ENCODE results near the gene SLC26A9.

SLC26A9 gene

DNA sequence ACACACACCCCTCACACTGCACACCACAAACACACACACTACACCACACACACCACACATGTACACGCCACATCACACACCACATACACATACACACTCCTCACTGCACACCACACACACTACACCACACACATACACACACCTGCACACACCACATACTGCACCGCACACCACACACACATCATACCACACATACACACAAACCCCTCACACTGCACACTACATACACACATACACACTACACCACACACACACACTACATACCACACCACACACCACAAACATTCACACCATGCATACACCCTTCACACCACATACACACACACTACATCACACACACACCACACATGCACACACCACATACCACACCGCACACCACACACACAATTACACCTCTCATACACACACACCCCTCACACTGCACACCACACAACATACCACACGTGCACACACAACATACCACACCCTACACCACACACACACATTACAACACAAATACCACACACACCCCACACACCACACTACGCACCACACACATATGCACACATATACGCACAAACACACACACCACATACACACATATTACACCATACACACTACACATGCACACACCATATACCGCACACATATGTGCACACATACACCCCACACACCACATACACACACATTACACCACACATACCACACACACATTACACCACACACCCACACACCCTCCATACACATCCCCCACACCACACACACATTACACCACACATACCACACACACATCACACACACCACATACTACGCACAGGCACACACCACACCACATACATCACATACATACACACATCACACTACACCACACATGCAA lies 30.3 kb upstream of the SLC26A9 start:
- no peak overlapping the region for H3K4me3 ChIP-seq (ENCODE audit: control insufficient read depth in 1 of 7, extremely low read depth in 1 of 7, insufficient read depth in 4 of 7, low read depth in 2 of 7, low read length in 6 of 7)
- no peaks in the 10 kb centered on the region for H3K27me3 ChIP-seq (replicated peaks in 2 of 5; ENCODE audit: control insufficient read depth in 4 of 5, insufficient read depth in 5 of 5, low read length in 4 of 5)
- CTCF ChIA-PET: no interaction called here
- POLR2A ChIA-PET: no interaction called here
- no peak overlapping the region for H3K27ac ChIP-seq (ENCODE audit: insufficient read depth in 1 of 2, low read depth in 1 of 2, low read length in 2 of 2, poor library complexity in 1 of 2, severe bottlenecking in 2 of 2)
- WGBS (ENCODE audit: insufficient coverage): 100% methylated on average over 6 of the region's 8 CpGs
- peaks cover 0 to 3% (median 0%) of the 10 kb centered on the region in 4 experiments for H3K36me3 ChIP-seq (ENCODE audit: control insufficient read depth in 4 of 4, insufficient read depth in 4 of 4, low read length in 3 of 4)
- no peak for DNase-seq
- no peaks in the 10 kb centered on the region for H3K9me3 ChIP-seq (ENCODE audit: control extremely low read depth in 1 of 5, control insufficient read depth in 4 of 5, insufficient read depth in 2 of 5, low read depth in 1 of 5, low read length in 4 of 5)
- H3K4me1 ChIP-seq (ENCODE audit: control extremely low read depth in 1 of 4, control insufficient read depth in 4 of 4, insufficient read depth in 4 of 4, low read length in 3 of 4): no peaks in the 10 kb centered on the region

DNA sequence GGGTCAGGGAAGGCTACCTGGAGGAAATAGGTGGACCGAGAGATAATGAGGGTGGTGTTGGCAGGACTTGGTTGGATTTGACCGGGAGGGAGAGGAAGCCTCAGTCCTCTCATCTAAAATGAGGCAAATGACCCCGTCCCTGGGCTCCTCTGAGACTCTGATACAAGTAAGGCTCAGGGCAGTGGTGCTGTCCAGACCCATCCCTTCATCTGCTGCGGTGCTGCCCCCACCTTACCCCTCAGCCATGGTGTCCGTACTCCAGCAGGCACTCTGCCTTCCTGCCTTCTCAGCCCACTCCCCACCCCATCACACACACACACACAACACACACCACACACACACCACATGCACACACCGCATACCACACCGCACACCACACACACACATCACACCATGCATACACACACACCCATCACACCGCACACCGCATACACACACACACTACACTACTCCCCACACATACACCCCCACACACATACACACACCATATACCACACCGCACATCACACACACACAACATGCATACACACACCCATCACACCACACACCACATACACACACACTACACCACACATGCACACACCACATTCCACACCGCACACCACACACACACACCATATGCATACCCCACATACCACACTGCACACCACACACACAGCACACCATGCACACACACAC lies 29.4 kb upstream of the SLC26A9 start:
- Histone ChIP-seq H3K4me3 (ENCODE audit: control insufficient read depth in 1 of 7, extremely low read depth in 1 of 7, insufficient read depth in 4 of 7, low read depth in 2 of 7, low read length in 6 of 7) (no peak overlapping the region), H3K36me3 (ENCODE audit: control insufficient read depth in 4 of 4, insufficient read depth in 4 of 4, low read length in 3 of 4) (no peaks in the 10 kb centered on the region), H3K9me3 (ENCODE audit: control extremely low read depth in 1 of 5, control insufficient read depth in 4 of 5, insufficient read depth in 2 of 5, low read depth in 1 of 5, low read length in 4 of 5) (no peaks in the 10 kb centered on the region), H3K27me3 (replicated peaks in 2 of 5; ENCODE audit: control insufficient read depth in 4 of 5, insufficient read depth in 5 of 5, low read length in 4 of 5) (no peaks in the 10 kb centered on the region), H3K4me1 (ENCODE audit: control extremely low read depth in 1 of 4, control insufficient read depth in 4 of 4, insufficient read depth in 4 of 4, low read length in 3 of 4) (no peaks in the 10 kb centered on the region), H3K27ac (ENCODE audit: insufficient read depth in 1 of 2, low read depth in 1 of 2, low read length in 2 of 2, poor library complexity in 1 of 2, severe bottlenecking in 2 of 2) (no peak overlapping the region)
- peak in 1 of 3 donors; percentile 26 for DNase-seq
- WGBS (ENCODE audit: insufficient coverage): 91% methylated on average over 9 of the region's 11 CpGs
- ChIA-PET CTCF (interaction anchor here (3.2 kb wide), 1 partner anchor 54 kb away, joined by 26 read pairs; no protein-coding TSS in a partner anchor), POLR2A (no interaction called here)

DNA sequence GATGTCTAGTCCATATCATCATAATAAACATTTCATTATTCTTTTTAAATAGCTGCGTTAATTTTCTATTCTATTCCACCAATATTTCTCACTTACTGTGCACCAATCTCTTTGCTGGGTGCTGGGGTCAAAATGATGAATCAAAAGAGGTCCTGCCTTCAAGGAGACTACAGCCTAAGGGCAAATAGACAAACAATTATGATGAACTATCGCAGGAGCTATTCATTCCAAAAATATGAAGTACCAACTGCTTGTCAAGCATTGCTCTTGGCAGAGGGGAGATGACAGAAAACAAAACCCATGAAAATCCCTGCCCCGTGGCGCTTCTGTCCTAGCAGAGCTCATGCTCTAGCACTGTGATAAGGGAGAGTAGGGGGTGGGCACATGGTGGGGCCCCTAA lies 28.8 kb upstream of the SLC26A9 start:
- Histone ChIP-seq H3K9me3 (ENCODE audit: control extremely low read depth in 1 of 5, control insufficient read depth in 4 of 5, insufficient read depth in 2 of 5, low read depth in 1 of 5, low read length in 4 of 5) (no peaks in the 10 kb centered on the region), H3K27me3 (replicated peaks in 2 of 5; ENCODE audit: control insufficient read depth in 4 of 5, insufficient read depth in 5 of 5, low read length in 4 of 5) (no peaks in the 10 kb centered on the region), H3K27ac (ENCODE audit: insufficient read depth in 1 of 2, low read depth in 1 of 2, low read length in 2 of 2, poor library complexity in 1 of 2, severe bottlenecking in 2 of 2) (no peak overlapping the region), H3K4me3 (ENCODE audit: control insufficient read depth in 1 of 7, extremely low read depth in 1 of 7, insufficient read depth in 4 of 7, low read depth in 2 of 7, low read length in 6 of 7) (no peak overlapping the region), H3K4me1 (ENCODE audit: control extremely low read depth in 1 of 4, control insufficient read depth in 4 of 4, insufficient read depth in 4 of 4, low read length in 3 of 4) (no peaks in the 10 kb centered on the region), H3K36me3 (ENCODE audit: control insufficient read depth in 4 of 4, insufficient read depth in 4 of 4, low read length in 3 of 4) (no peaks in the 10 kb centered on the region)
- no peak for DNase-seq
- ChIA-PET CTCF (interaction anchor here (1.3 to 3.2 kb wide), 2 partner anchors 10 to 53 kb away, joined by 4 to 26 read pairs; no protein-coding TSS in a partner anchor), POLR2A (no interaction called here)
- WGBS (ENCODE audit: insufficient coverage): 97% methylated on average over 4 of the region's 4 CpGs

DNA sequence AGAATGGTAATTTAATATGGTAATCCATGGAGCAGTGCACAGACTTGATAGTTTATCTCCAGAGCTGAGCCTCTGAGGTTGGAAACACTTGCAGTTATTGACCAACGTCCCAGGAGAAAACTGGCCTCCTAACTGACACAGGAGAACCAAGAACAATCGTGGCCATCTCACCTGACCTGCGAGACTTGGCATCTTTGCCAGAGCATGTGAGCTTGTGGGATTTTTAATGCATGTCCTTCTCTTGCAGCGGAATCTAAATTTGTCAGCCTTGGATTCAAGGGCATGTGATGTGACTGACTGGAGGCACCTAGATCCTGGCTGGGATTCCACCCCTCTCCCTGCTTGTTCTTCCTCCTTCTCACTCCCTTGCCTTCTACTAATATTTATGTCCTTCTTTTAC lies 27.8 kb upstream of the SLC26A9 start:
- ChIA-PET POLR2A (interaction anchor here (0.5 kb wide), 1 partner anchor 185 kb away, joined by 7 read pairs; no protein-coding TSS in a partner anchor), CTCF (interaction anchor here (0.9 to 3.2 kb wide), 4 partner anchors 11 to 260 kb away, joined by 3 to 26 read pairs (median 4); no protein-coding TSS in a partner anchor)
- no peak overlapping the region for H3K4me3 ChIP-seq (ENCODE audit: control insufficient read depth in 1 of 7, extremely low read depth in 1 of 7, insufficient read depth in 4 of 7, low read depth in 2 of 7, low read length in 6 of 7)
- 95% methylated on average over 4 of the region's 4 CpGs for WGBS (ENCODE audit: insufficient coverage)
- no peak for DNase-seq
- H3K27me3 ChIP-seq (replicated peaks in 2 of 5; ENCODE audit: control insufficient read depth in 4 of 5, insufficient read depth in 5 of 5, low read length in 4 of 5): no peaks in the 10 kb centered on the region
- H3K9me3 ChIP-seq (ENCODE audit: control extremely low read depth in 1 of 5, control insufficient read depth in 4 of 5, insufficient read depth in 2 of 5, low read depth in 1 of 5, low read length in 4 of 5): no peaks in the 10 kb centered on the region
- no peaks in the 10 kb centered on the region for H3K4me1 ChIP-seq (ENCODE audit: control extremely low read depth in 1 of 4, control insufficient read depth in 4 of 4, insufficient read depth in 4 of 4, low read length in 3 of 4)
- H3K36me3 ChIP-seq (ENCODE audit: control insufficient read depth in 4 of 4, insufficient read depth in 4 of 4, low read length in 3 of 4): no peaks in the 10 kb centered on the region
- H3K27ac ChIP-seq (ENCODE audit: insufficient read depth in 1 of 2, low read depth in 1 of 2, low read length in 2 of 2, poor library complexity in 1 of 2, severe bottlenecking in 2 of 2): no peak overlapping the region

DNA sequence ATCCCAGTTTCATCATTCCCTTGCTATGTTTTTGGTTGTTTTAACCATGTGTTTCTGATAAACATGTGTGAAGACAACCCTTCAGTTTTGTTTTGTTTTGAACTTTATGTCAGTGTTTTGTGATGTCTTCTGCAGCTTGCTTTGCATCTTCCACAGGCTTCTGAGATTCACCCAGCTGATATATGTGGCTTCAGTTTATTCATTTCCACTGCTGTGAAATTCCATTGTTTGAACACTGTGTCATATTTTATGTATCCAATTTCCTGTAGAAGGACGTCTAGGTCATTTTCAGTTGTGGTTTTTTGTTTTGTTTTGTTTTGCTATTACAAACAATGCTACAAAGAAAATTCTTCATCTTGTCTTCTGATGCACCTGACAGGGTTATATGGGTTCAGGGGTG lies 27.2 kb upstream of the SLC26A9 start:
- POLR2A ChIA-PET: no interaction called here
- H3K36me3 ChIP-seq (ENCODE audit: control insufficient read depth in 4 of 4, insufficient read depth in 4 of 4, low read length in 3 of 4): no peaks in the 10 kb centered on the region
- no peaks in the 10 kb centered on the region for H3K4me1 ChIP-seq (ENCODE audit: control extremely low read depth in 1 of 4, control insufficient read depth in 4 of 4, insufficient read depth in 4 of 4, low read length in 3 of 4)
- H3K9me3 ChIP-seq (ENCODE audit: control extremely low read depth in 1 of 5, control insufficient read depth in 4 of 5, insufficient read depth in 2 of 5, low read depth in 1 of 5, low read length in 4 of 5): no peaks in the 10 kb centered on the region
- H3K27me3 ChIP-seq (replicated peaks in 2 of 5; ENCODE audit: control insufficient read depth in 4 of 5, insufficient read depth in 5 of 5, low read length in 4 of 5): no peaks in the 10 kb centered on the region
- H3K4me3 ChIP-seq (ENCODE audit: control insufficient read depth in 1 of 7, extremely low read depth in 1 of 7, insufficient read depth in 4 of 7, low read depth in 2 of 7, low read length in 6 of 7): no peak overlapping the region
- DNase-seq: no peak
- WGBS (ENCODE audit: insufficient coverage): no CpG with 5 or more reads among the region's 1 CpG
- CTCF ChIA-PET: interaction anchor here (1.1 to 3.2 kb wide), 2 partner anchors 51 to 177 kb away, joined by 3 to 26 read pairs; no protein-coding TSS in a partner anchor
- H3K27ac ChIP-seq (ENCODE audit: insufficient read depth in 1 of 2, low read depth in 1 of 2, low read length in 2 of 2, poor library complexity in 1 of 2, severe bottlenecking in 2 of 2): no peak overlapping the region

DNA sequence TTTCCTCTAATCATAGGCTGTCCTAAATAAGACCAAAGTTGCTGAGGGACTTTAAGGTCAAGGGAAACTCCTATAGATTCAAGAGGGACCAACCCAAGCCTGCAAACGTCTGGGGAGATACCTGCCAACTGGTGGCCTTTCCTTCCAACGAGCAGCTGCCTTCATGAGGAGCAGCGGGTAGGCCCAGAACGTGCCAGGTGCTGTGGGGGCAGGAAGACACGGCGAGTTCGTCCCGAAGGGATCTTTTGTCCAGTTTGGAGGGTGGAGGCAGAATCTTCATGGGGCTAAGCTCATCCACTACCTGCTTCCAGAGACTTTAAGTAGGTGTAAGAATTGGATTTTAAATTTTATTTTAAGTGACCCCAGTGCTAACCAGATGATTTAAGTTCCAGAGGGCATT lies 26.0 kb upstream of the SLC26A9 start:
- 94% methylated on average over 8 of the region's 8 CpGs for WGBS (ENCODE audit: insufficient coverage)
- H3K36me3 ChIP-seq (ENCODE audit: control insufficient read depth in 4 of 4, insufficient read depth in 4 of 4, low read length in 3 of 4): no peaks in the 10 kb centered on the region
- H3K27ac ChIP-seq (ENCODE audit: insufficient read depth in 1 of 2, low read depth in 1 of 2, low read length in 2 of 2, poor library complexity in 1 of 2, severe bottlenecking in 2 of 2): no peak overlapping the region
- no peaks in the 10 kb centered on the region for H3K27me3 ChIP-seq (replicated peaks in 2 of 5; ENCODE audit: control insufficient read depth in 4 of 5, insufficient read depth in 5 of 5, low read length in 4 of 5)
- DNase-seq: no peak
- no peaks in the 10 kb centered on the region for H3K9me3 ChIP-seq (ENCODE audit: control extremely low read depth in 1 of 5, control insufficient read depth in 4 of 5, insufficient read depth in 2 of 5, low read depth in 1 of 5, low read length in 4 of 5)
- H3K4me1 ChIP-seq (ENCODE audit: control extremely low read depth in 1 of 4, control insufficient read depth in 4 of 4, insufficient read depth in 4 of 4, low read length in 3 of 4): no peaks in the 10 kb centered on the region
- POLR2A ChIA-PET: no interaction called here
- no peak overlapping the region for H3K4me3 ChIP-seq (ENCODE audit: control insufficient read depth in 1 of 7, extremely low read depth in 1 of 7, insufficient read depth in 4 of 7, low read depth in 2 of 7, low read length in 6 of 7)
- CTCF ChIA-PET: interaction anchor here (1.3 to 3.5 kb wide), 4 partner anchors 8 to 178 kb away, joined by 4 to 26 read pairs (median 12); no protein-coding TSS in a partner anchor
